OCI-LY7 (cell line): ENCODE results near the gene HOOK2. TPM values are rescaled to one million over a fixed set of nuclear protein-coding genes. Genes with fewer than 3 reads are reported as not detected.

Experiments used
- BruUV-seq: library from RNA; stranded (reverse); fragments of 400-500 nt; replicated peaks from 2 replicates; lab custom pipeline; 2021; lab: Mats Ljungman, UMichigan
- CTCF ChIA-PET: fragments of 300-600 bp; sonication (Branson Sonifier 250); formaldehyde crosslinking; loops from one replicate; lab custom pipeline; 2022; ENCODE audit warnings: antibody characterized with exemption; ENCODE audit not compliant: unreplicated experiment; lab: Charles Lee
- POLR2A ChIA-PET: fragments of 300-600 bp; sonication (Branson Sonifier 250); formaldehyde crosslinking; loops from one replicate; lab custom pipeline; 2022; ENCODE audit warnings: antibody characterized with exemption; lab: Charles Lee
- DNase-seq: peaks from one replicate; pipeline ENCODE4 v3.0.0-alpha.2; 2015; ENCODE audit warnings: low spot score
- H2AFZ ChIP-seq: fragments of 200-600 bp; sonication (generic), shearing (Covaris generic); 2 replicates; pipeline ENCODE4 v1.6.1; 2014; ENCODE audit warnings: mild to moderate bottlenecking, antibody characterized with exemption, low read length, moderate library complexity
- H3K27ac ChIP-seq: fragments of 200-600 bp; sonication (generic); 2 replicates; pipeline ENCODE4 v1.5.1; 2014; ENCODE audit warnings: mixed run types, low read depth, mild to moderate bottlenecking, moderate library complexity, low read length, inconsistent platforms; ENCODE audit not compliant: poor library complexity, severe bottlenecking
- H3K36me3 ChIP-seq: fragments of 200-600 bp; sonication (generic); 2 replicates; pipeline ENCODE4 v1.6.1; 2014; ENCODE audit warnings: mild to moderate bottlenecking, antibody characterized with exemption, low read length, moderate library complexity, mixed read lengths; ENCODE audit not compliant: insufficient read depth
- H3K4me1 ChIP-seq: fragments of 200-600 bp; sonication (generic); 2 replicates; pipeline ENCODE4 v1.5.1; 2014; ENCODE audit warnings: mild to moderate bottlenecking, low read length; ENCODE audit not compliant: insufficient read depth, poor library complexity, severe bottlenecking
- H3K4me2 ChIP-seq: fragments of 200-600 bp; sonication (generic); 2 replicates; pipeline ENCODE4 v1.6.1; 2014; ENCODE audit warnings: mild to moderate bottlenecking, low read length
- H3K4me3 ChIP-seq: fragments of 200-600 bp; sonication (generic); 2 replicates; pipeline ENCODE4 v1.5.1; 2014; ENCODE audit warnings: mild to moderate bottlenecking, low read depth, low read length; ENCODE audit not compliant: poor library complexity, severe bottlenecking
- H3K79me2 ChIP-seq: fragments of 200-600 bp; sonication (generic); 2 replicates; pipeline ENCODE4 v1.6.1; 2016; ENCODE audit warnings: low read depth, mild to moderate bottlenecking, low read length, moderate library complexity, mixed read lengths; ENCODE audit not compliant: insufficient read depth
- H3K9me2 ChIP-seq: fragments of 200-600 bp; sonication (generic); 2 replicates; pipeline ENCODE4 v1.6.1; 2016; ENCODE audit warnings: mild to moderate bottlenecking, low read length, mixed read lengths; ENCODE audit not compliant: insufficient read depth
- H3K9me3 ChIP-seq: fragments of 200-600 bp; sonication (generic); 2 replicates; pipeline ENCODE4 v1.6.1; 2014; ENCODE audit warnings: mild to moderate bottlenecking, mixed run types, low read length, mixed read lengths
- H4K20me1 ChIP-seq: fragments of 200-600 bp; sonication (generic); 2 replicates; pipeline ENCODE4 v1.6.1; 2014; ENCODE audit warnings: mild to moderate bottlenecking, antibody characterized with exemption, low read length, moderate library complexity, mixed read lengths; ENCODE audit not compliant: insufficient read depth
- EZH2phosphoT487 ChIP-seq: fragments of 200-600 bp; sonication (generic); IDR thresholded peaks from 2 replicates; pipeline ENCODE4 v1.6.1; 2018; ENCODE audit warnings: low read depth, borderline replicate concordance, mild to moderate bottlenecking, mixed run types, antibody characterized with exemption, low read length, moderate library complexity, mixed read lengths
- intact Hi-C: fragments of 100-400 bp; cut with micrococcal nuclease; formaldehyde crosslinking; loops from one replicate; pipeline ENCODE4 v1.10.0; 2022; ENCODE audit not compliant: unreplicated experiment
- total RNA-seq, 2 experiments: library from RNA; depleted of rRNA in 1 of 2; stranded (reverse); fragments of >200 nt in 1 of 2; shearing (Covaris generic) in 1 of 2; gene quantifications; 2 replicates each; pipeline ENCODE4 v1.2.3, GENCODE V29; 2014 to 2022
- TF ChIP-seq, protein P1 (sequence below): fragments of 200-600 bp; sonication (generic); conservative IDR thresholded peaks from 2 replicates; pipeline ENCODE4 v1.5.1; 2014; ENCODE audit warnings: mild to moderate bottlenecking, antibody characterized with exemption, low read length, moderate library complexity, mixed read lengths

Gene HOOK2
- total RNA-seq, 2 experiments from 2014 or later, result 9.1 to 28.8 TPM

DNA sequence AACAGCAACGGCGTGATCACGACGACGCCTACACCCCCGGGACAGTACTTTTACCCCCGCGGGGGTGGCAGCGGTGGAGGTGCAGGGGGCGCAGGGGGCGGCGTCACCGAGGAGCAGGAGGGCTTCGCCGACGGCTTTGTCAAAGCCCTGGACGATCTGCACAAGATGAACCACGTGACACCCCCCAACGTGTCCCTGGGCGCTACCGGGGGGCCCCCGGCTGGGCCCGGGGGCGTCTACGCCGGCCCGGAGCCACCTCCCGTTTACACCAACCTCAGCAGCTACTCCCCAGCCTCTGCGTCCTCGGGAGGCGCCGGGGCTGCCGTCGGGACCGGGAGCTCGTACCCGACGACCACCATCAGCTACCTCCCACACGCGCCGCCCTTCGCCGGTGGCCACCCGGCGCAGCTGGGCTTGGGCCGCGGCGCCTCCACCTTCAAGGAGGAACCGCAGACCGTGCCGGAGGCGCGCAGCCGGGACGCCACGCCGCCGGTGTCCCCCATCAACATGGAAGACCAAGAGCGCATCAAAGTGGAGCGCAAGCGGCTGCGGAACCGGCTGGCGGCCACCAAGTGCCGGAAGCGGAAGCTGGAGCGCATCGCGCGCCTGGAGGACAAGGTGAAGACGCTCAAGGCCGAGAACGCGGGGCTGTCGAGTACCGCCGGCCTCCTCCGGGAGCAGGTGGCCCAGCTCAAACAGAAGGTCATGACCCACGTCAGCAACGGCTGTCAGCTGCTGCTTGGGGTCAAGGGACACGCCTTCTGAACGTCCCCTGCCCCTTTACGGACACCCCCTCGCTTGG lies 16.9 kb upstream of the HOOK2 start:
- peak overlapping the region; percentile 95 for H3K4me2 ChIP-seq
- peaks cover 8% of the 10 kb centered on the region for H3K79me2 ChIP-seq
- DNase-seq, result peak; percentile 91
- H3K36me3 ChIP-seq, result no peaks in the 10 kb centered on the region
- H3K9me3 ChIP-seq, result no peaks in the 10 kb centered on the region
- peak overlapping the region; percentile 84 for H3K4me3 ChIP-seq
- peak overlapping the region; percentile 77 for H3K27ac ChIP-seq
- no peak overlapping the region; the same call in 1 of the 2 replicates for H2AFZ ChIP-seq
- intact Hi-C loops, result loop anchor here (2.0 to 5.0 kb wide), 2 partner anchors 57 to 70 kb away; partner anchors contain the start of genes TNPO2 and TRIR
- no peaks in the 10 kb centered on the region; the same call in 1 of the 2 replicates for H4K20me1 ChIP-seq
- TF ChIP-seq, protein P1, sequence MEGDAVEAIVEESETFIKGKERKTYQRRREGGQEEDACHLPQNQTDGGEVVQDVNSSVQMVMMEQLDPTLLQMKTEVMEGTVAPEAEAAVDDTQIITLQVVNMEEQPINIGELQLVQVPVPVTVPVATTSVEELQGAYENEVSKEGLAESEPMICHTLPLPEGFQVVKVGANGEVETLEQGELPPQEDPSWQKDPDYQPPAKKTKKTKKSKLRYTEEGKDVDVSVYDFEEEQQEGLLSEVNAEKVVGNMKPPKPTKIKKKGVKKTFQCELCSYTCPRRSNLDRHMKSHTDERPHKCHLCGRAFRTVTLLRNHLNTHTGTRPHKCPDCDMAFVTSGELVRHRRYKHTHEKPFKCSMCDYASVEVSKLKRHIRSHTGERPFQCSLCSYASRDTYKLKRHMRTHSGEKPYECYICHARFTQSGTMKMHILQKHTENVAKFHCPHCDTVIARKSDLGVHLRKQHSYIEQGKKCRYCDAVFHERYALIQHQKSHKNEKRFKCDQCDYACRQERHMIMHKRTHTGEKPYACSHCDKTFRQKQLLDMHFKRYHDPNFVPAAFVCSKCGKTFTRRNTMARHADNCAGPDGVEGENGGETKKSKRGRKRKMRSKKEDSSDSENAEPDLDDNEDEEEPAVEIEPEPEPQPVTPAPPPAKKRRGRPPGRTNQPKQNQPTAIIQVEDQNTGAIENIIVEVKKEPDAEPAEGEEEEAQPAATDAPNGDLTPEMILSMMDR, result no peak
- no peak for TF ChIP-seq EZH2phosphoT487
- H3K4me1 ChIP-seq, result peaks cover 45% of the 10 kb centered on the region
- H3K9me2 ChIP-seq, result no peaks in the 10 kb centered on the region
- ChIA-PET POLR2A (interaction anchor here (0.6 to 2.2 kb wide), 7 partner anchors 8 to 58 kb away, joined by 3 to 10 read pairs (median 4); partner anchors contain the start of genes RNASEH2A, THSD8 and TRIR), CTCF (interaction anchor here (0.6 to 2.8 kb wide), 3 partner anchors 14 to 1385 kb away, joined by 3 to 20 read pairs (median 4); no protein-coding TSS in a partner anchor)
- no TSS peak for BruUV-seq

DNA sequence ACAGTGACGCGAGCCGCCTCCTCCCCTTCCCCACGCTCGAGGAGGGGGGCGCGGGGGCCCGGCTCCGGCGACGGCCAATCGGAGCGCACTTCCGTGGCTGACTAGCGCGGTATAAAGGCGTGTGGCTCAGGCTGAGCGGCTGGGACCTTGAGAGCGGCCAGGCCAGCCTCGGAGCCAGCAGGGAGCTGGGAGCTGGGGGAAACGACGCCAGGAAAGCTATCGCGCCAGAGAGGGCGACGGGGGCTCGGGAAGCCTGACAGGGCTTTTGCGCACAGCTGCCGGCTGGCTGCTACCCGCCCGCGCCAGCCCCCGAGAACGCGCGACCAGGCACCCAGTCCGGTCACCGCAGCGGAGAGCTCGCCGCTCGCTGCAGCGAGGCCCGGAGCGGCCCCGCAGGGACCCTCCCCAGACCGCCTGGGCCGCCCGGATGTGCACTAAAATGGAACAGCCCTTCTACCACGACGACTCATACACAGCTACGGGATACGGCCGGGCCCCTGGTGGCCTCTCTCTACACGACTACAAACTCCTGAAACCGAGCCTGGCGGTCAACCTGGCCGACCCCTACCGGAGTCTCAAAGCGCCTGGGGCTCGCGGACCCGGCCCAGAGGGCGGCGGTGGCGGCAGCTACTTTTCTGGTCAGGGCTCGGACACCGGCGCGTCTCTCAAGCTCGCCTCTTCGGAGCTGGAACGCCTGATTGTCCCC lies 16.1 kb upstream of the HOOK2 start, which contains the start of gene JUNB:
Gene JUNB, plus strand, starts transcription at position 142 of the 706 bp plus-strand sequence. Its CDS starts 286 bp downstream, at position 428.
- peak; percentile 96 for DNase-seq
- no peaks in the 10 kb centered on the region for H3K9me2 ChIP-seq
- no peaks in the 10 kb centered on the region for H3K9me3 ChIP-seq
- H3K4me3 ChIP-seq, result peak within 1 kb of the TSS; percentile 84
- peaks cover 8% of the 10 kb centered on the region for H3K79me2 ChIP-seq
- peak within 1 kb of the TSS; percentile 95 for H3K4me2 ChIP-seq
- ChIA-PET POLR2A (interaction anchor here (1.2 to 2.2 kb wide), 4 partner anchors 9 to 15 kb away, joined by 4 to 10 read pairs (median 5); partner anchors contain the start of gene THSD8), CTCF (interaction anchor here (0.6 to 2.8 kb wide), 3 partner anchors 13 to 25 kb away, joined by 3 to 20 read pairs (median 4); no protein-coding TSS in a partner anchor)
- intact Hi-C loops, result loop anchor here (1.0 to 5.0 kb wide), 3 partner anchors 14 to 69 kb away; partner anchors contain the start of genes TNPO2 and TRIR
- H2AFZ ChIP-seq, result peak within 1 kb of the TSS; percentile 35; the same call in 1 of the 2 replicates
- peak within 1 kb of the TSS; percentile 77 for H3K27ac ChIP-seq
- no TSS peak for BruUV-seq
- H3K36me3 ChIP-seq, result no peaks in the 10 kb centered on the region
- H3K4me1 ChIP-seq, result peaks cover 48% of the 10 kb centered on the region
- no peak for TF ChIP-seq EZH2phosphoT487
- TF ChIP-seq, protein P1, result no peak; the same call in 1 of the 2 replicates
- H4K20me1 ChIP-seq, result no peaks in the 10 kb centered on the region; the same call in 1 of the 2 replicates
